ENCODE results near the gene TPK1. TPM values are rescaled to one million over a fixed set of nuclear protein-coding genes. Genes with fewer than 3 reads are reported as not detected.

The TPK1 gene
- total RNA-seq, 3 donors from 2014 or later, result 11.4 to 14.2 (median 13.3) TPM

GRCh38 chr7:144524271-144524670 is 311.6 kb downstream of the TPK1 start:
- ATAC-seq (no peak), DNase-seq (no peak)
- no peak overlapping the region for H3K4me3 ChIP-seq
- no peaks in the 10 kb centered on the region for H3K4me1 ChIP-seq (ENCODE audit: low read depth)
- H3K36me3 ChIP-seq (ENCODE audit: low read depth), result no peaks in the 10 kb centered on the region
- TF ChIP-seq CTCF (IDR thresholded peaks at IDR 0.05), result no peak
- no peaks in the 10 kb centered on the region for H3K9me3 ChIP-seq
- intact Hi-C loops (cut with DNase I, micrococcal nuclease), result no loop called here

DNA sequence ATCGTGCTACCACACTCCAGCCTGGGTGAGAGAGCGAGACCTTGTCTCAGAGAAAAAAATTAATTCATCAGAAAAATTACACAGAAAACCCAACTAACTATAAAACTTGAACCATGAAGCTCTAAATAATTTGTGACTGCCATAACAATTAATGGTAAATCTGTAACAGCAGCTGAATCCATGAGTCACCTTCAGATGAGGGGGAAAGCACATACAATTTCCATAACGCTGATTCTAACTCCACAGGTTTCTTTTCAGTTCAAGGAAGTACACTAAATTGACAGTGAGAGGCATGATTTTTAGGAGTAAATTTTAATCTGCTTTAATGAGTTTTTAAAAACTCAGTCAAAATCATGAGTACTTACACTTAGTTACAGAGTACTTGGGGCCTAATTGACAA is 312.2 kb downstream of the TPK1 start:
- no peak for TF ChIP-seq CTCF (IDR thresholded peaks at IDR 0.05)
- Histone ChIP-seq H3K4me3 (no peak overlapping the region), H3K36me3 (ENCODE audit: low read depth) (no peaks in the 10 kb centered on the region), H3K9me3 (no peaks in the 10 kb centered on the region), H3K4me1 (ENCODE audit: low read depth) (no peaks in the 10 kb centered on the region)
- no peak for DNase-seq
- ATAC-seq, result no peak
- intact Hi-C loops (cut with DNase I, micrococcal nuclease), result no loop called here

DNA sequence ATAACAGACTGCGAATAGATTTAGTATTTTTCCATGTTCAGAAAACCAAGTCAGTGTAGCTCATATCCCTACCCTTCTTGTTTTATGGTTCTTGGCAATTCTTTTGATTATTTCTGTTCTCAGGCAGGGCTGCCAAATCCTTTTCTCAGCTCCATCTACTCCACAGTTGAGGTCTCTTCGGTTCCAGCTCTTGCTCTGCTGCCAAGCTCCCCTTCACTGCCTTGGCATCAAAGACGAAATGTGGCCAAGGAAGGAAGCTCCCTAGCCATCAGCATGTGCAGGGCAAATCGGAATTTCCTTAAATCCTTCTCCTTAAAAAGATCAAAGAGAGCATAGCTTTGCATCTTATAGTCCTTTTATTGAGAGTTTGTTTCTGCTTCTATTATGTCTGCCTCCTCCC is 315.9 kb downstream of the TPK1 start:
- Histone ChIP-seq H3K9me3 (no peaks in the 10 kb centered on the region), H3K4me1 (ENCODE audit: low read depth) (no peaks in the 10 kb centered on the region), H3K4me3 (no peak overlapping the region), H3K36me3 (ENCODE audit: low read depth) (no peaks in the 10 kb centered on the region)
- TF ChIP-seq CTCF (IDR thresholded peaks at IDR 0.05), result no peak
- intact Hi-C loops (cut with DNase I, micrococcal nuclease), result no loop called here
- DNase-seq (no peak), ATAC-seq (no peak)

- DNase-seq, result no peak
- H3K4me1 ChIP-seq (ENCODE audit: low read depth), result no peaks in the 10 kb centered on the region
- ATAC-seq, result no peak
- intact Hi-C loops (cut with DNase I, micrococcal nuclease), result no loop called here
- H3K4me3 ChIP-seq, result no peak overlapping the region
- H3K9me3 ChIP-seq, result no peaks in the 10 kb centered on the region
- TF ChIP-seq CTCF (IDR thresholded peaks at IDR 0.05), result no peak
- H3K36me3 ChIP-seq (ENCODE audit: low read depth), result no peaks in the 10 kb centered on the region
Observed at GRCh38 chr7:144518360-144518759, 317.5 kb downstream of the TPK1 start.

GRCh38 chr7:144517749-144518148 is 318.1 kb downstream of the TPK1 start:
- no peak for TF ChIP-seq CTCF (IDR thresholded peaks at IDR 0.05)
- no peaks in the 10 kb centered on the region for H3K9me3 ChIP-seq
- ATAC-seq (no peak), DNase-seq (no peak)
- no peak overlapping the region for H3K4me3 ChIP-seq
- H3K4me1 ChIP-seq (ENCODE audit: low read depth), result no peaks in the 10 kb centered on the region
- intact Hi-C loops (cut with DNase I, micrococcal nuclease), result no loop called here
- no peaks in the 10 kb centered on the region for H3K36me3 ChIP-seq (ENCODE audit: low read depth)
